Measurements from ENCODE around the gene MMP23B.

GRCh38 chr1:1599030-1599934 lies 32.7 kb upstream of the MMP23B start:
- TF ChIP-seq CTCF (conservative IDR thresholded peaks at IDR 0.05; ENCODE audit: low read length) = no peak
- TF ChIP-seq EZH2phosphoT487 (IDR thresholded peaks at IDR 0.05; ENCODE audit: borderline replicate concordance) = no peak

All from Loucy (cell line).